Suprapubic skin (tissue), 4 donors: ENCODE measurements around the gene PPP4R1.

ENCODE experiments used
- POLR2A ChIP-seq, 2 donors: fragments of 450-650 bp; IDR thresholded peaks; one replicate each; pipeline ENCODE4 v1.6.1; 2017; ENCODE audit warnings: antibody characterized with exemption in 2 of 2, mild to moderate bottlenecking in 2 of 2, moderate library complexity in 2 of 2
- POLR2AphosphoS5 ChIP-seq, 3 donors: sonication (generic); formaldehyde crosslinking; IDR thresholded peaks; one replicate each; pipeline ENCODE4 v1.6.1; 2017; ENCODE audit warnings: antibody characterized with exemption in 3 of 3
- TF ChIP-seq, protein P1 (sequence below), 2 donors: fragments of 200-600 bp in 1 of 2; fragments of 450-650 bp in 1 of 2; sonication (generic) in 1 of 2; IDR thresholded peaks; one replicate each; pipeline ENCODE4 v1.5.1; 2016 to 2019; ENCODE audit warnings: antibody characterized with exemption in 2 of 2, mild to moderate bottlenecking in 1 of 2, moderate library complexity in 1 of 2

DNA sequence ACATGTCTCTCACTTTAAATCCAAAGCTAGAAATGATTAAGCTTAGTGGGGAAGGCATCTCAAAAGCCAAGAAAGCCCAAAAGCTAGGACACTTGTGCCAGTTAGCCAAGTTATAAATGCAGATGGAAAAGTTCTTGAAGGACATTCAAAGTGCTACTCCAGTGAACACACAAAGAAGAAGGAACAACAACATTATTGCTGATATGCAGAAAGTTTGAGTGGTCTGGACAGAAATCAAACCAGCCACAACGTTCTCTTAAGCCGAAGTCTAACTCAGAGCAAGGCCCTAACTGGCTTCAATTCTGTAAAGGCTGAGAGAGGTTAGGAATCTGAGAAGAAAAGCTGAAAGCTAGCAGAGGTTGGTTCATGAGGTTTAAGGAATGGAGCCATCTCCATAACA, 49.0 kb downstream of the PPP4R1 start:
- TF ChIP-seq, protein P1, sequence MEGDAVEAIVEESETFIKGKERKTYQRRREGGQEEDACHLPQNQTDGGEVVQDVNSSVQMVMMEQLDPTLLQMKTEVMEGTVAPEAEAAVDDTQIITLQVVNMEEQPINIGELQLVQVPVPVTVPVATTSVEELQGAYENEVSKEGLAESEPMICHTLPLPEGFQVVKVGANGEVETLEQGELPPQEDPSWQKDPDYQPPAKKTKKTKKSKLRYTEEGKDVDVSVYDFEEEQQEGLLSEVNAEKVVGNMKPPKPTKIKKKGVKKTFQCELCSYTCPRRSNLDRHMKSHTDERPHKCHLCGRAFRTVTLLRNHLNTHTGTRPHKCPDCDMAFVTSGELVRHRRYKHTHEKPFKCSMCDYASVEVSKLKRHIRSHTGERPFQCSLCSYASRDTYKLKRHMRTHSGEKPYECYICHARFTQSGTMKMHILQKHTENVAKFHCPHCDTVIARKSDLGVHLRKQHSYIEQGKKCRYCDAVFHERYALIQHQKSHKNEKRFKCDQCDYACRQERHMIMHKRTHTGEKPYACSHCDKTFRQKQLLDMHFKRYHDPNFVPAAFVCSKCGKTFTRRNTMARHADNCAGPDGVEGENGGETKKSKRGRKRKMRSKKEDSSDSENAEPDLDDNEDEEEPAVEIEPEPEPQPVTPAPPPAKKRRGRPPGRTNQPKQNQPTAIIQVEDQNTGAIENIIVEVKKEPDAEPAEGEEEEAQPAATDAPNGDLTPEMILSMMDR (IDR thresholded peaks at IDR 0.05): no peak
- TF ChIP-seq POLR2AphosphoS5 (IDR thresholded peaks at IDR 0.05) (no peak), POLR2A (IDR thresholded peaks at IDR 0.05) (no peak)
